Prostate gland (tissue), 2 donors: ENCODE measurements around the gene MRPL51.
"Not testable (repeated sequence)": the region's sequence is repeated elsewhere in the genome, so short reads cannot be mapped to it uniquely, and the experiment has no call there.

Experiments used
- POLR2A ChIP-seq: fragments of 450-650 bp; IDR thresholded peaks from one replicate; pipeline ENCODE4 v1.6.1; 2016; ENCODE audit warnings: antibody characterized with exemption, mild to moderate bottlenecking
- POLR2AphosphoS5 ChIP-seq: sonication (generic); formaldehyde crosslinking; IDR thresholded peaks from one replicate; pipeline ENCODE4 v1.6.1; 2017; ENCODE audit warnings: antibody characterized with exemption
- TF ChIP-seq, protein P1 (sequence below), 4 experiments: fragments of 200-600 bp in 2 of 4; fragments of 450-650 bp in 2 of 4; sonication (generic) in 2 of 4; IDR thresholded peaks; 1 replicate in 3 of 4; 2 replicates in 1 of 4; pipeline ENCODE4 v1.5.1; 2016 to 2019; ENCODE audit warnings: antibody characterized with exemption in 4 of 4, mild to moderate bottlenecking in 2 of 4, moderate library complexity in 2 of 4

DNA sequence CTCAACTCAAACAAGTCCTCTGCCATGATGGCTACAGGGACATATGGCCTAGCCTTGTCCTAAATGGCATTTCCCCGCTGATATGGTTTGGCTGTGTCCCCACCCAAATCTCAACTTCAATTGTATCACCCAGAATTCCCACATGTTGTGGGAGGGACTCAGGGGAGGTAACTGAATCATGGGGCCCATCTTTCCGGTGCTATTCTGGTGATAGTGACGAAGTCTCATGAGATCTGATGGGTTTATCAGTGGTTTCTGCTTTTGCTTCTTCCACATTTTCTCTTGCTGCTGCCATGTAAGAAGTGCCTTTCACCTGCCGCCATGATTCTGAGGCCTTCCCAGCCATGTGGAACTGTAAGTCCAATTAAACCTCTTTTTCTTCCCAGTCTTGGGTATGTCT, 26.3 kb downstream of the MRPL51 start:
- TF ChIP-seq POLR2A, POLR2AphosphoS5: not testable (repeated sequence)
- TF ChIP-seq, protein P1, sequence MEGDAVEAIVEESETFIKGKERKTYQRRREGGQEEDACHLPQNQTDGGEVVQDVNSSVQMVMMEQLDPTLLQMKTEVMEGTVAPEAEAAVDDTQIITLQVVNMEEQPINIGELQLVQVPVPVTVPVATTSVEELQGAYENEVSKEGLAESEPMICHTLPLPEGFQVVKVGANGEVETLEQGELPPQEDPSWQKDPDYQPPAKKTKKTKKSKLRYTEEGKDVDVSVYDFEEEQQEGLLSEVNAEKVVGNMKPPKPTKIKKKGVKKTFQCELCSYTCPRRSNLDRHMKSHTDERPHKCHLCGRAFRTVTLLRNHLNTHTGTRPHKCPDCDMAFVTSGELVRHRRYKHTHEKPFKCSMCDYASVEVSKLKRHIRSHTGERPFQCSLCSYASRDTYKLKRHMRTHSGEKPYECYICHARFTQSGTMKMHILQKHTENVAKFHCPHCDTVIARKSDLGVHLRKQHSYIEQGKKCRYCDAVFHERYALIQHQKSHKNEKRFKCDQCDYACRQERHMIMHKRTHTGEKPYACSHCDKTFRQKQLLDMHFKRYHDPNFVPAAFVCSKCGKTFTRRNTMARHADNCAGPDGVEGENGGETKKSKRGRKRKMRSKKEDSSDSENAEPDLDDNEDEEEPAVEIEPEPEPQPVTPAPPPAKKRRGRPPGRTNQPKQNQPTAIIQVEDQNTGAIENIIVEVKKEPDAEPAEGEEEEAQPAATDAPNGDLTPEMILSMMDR (IDR thresholded peaks at IDR 0.05) = not testable (repeated sequence)
